ENCODE data around the gene BMERB1.

The BMERB1 gene

DNA sequence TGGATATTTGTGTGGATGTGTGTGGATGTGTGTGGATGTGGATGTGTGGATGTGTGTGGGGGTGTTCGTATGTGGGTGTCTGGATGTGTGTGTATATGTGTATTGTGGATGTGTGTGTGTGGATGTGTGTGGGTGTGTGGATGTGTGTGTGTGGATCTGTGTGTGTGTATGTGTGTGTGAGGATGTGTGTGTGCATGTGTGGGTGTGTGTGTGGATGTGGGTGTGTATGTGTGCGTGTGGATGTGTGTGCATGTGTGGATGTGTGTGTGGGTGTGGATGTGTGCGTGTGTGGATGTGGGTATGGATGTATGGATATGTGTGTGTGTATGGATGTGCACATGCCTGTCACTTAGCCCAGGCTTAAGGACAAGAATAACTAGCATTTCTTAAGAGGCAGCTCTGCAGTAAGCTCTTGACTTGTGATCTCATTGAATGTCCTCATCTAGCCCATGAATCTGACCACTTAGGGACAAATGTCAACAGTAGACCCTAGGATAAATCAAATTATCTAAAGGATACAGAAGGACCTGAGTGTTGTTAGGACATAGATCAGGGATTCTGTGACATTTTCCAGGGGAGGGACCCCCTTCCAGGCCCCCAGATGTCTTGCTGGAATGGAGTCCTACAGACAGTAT lies 83.5 kb downstream of the BMERB1 start:
- no peak for DNase-seq (ENCODE audit: low read depth)
- no peak overlapping the region for H3K4me3 ChIP-seq (ENCODE audit: low read length)
- H3K9me3 ChIP-seq (ENCODE audit: control insufficient read depth, low read length) = no peaks in the 10 kb centered on the region
- H3K27me3 ChIP-seq (replicated peaks; ENCODE audit: control insufficient read depth, insufficient read depth, low read length) = no peaks in the 10 kb centered on the region
- H3K4me1 ChIP-seq (ENCODE audit: control insufficient read depth, insufficient read depth, low read length) = peaks cover 33% of the 10 kb centered on the region
- H3K9ac ChIP-seq (ENCODE audit: low read length) = no peak overlapping the region
- H3K36me3 ChIP-seq (ENCODE audit: control insufficient read depth, insufficient read depth, low read length, severe bottlenecking) = peaks cover 7% of the 10 kb centered on the region

DNA sequence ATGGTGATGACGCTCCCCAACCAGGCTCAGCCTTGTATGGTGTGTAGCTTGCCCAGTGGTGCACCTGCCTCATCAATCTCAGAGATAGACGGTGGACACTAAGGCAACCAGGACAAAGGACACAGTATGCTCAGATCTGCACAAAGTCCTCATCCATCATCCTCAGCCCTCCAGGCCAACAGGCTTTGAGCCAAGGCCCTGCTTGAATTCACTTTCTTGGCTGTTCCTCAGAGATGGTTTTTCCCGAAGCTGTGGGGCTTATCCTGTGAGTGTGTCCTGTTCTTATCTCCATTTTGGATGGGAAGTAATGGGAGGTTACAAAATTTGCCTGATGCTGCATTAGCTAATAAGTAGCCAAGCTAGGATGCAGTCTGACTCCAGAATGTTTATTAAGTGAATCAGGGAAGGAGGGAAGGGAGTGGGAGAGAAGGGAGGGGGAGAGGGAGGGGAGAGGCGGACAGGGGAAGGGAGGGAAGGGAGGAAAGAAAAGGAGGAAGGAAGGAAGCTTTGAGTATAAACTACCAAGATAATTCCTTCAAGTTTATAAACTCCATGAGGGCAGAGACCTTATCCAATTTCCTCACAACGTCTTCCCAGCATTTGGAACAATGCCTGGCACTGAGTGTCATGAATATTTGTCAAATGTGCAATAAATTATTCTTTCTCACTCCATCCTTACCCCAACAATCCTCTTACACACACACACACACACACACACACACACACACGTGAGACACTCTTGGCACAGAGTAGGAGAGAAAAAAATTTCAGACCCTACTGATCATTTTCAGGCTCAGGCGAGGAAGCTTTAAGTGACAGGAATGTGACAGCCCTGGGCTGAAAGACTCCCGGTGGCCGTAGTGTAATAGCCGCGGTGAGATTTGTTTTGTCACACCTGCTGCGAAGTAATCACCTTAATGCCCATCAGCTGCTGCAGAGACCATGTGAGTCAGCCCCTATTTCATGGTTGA lies 84.3 kb downstream of the BMERB1 start:
- H3K36me3 ChIP-seq (ENCODE audit: control insufficient read depth, insufficient read depth, low read length, severe bottlenecking) = peaks cover 7% of the 10 kb centered on the region
- H3K4me1 ChIP-seq (ENCODE audit: control insufficient read depth, insufficient read depth, low read length) = peaks cover 33% of the 10 kb centered on the region
- no peaks in the 10 kb centered on the region for H3K27me3 ChIP-seq (replicated peaks; ENCODE audit: control insufficient read depth, insufficient read depth, low read length)
- no peak overlapping the region for H3K4me3 ChIP-seq (ENCODE audit: low read length)
- no peaks in the 10 kb centered on the region for H3K9me3 ChIP-seq (ENCODE audit: control insufficient read depth, low read length)
- DNase-seq (ENCODE audit: low read depth) = peak; percentile 36
- H3K9ac ChIP-seq (ENCODE audit: low read length) = peak overlapping the region; percentile 21

DNA sequence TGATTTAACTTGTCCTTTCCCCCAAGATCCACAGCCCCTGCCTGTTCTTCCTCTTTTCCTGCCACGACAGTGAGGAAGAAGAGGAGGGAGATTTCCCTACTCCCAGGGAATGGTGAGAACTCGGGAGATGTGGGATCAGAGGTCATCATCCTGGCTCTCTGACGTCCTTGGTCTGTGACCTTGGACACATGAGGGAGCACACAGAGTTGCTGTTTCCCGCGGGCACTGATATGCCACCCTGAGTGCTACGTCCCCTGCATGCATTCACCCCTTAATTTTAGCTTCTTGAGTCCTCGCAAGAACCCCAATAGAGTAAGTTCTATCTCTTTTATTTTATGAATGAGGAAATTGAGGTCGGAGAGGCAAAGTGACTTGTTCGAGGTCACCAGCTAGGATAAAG lies 85.4 kb downstream of the BMERB1 start:
- Histone ChIP-seq H3K36me3 (ENCODE audit: control insufficient read depth, insufficient read depth, low read length, severe bottlenecking) (peaks cover 7% of the 10 kb centered on the region), H3K9me3 (ENCODE audit: control insufficient read depth, low read length) (no peaks in the 10 kb centered on the region), H3K27me3 (replicated peaks; ENCODE audit: control insufficient read depth, insufficient read depth, low read length) (no peaks in the 10 kb centered on the region), H3K4me3 (ENCODE audit: low read length) (no peak overlapping the region), H3K9ac (ENCODE audit: low read length) (no peak overlapping the region), H3K4me1 (ENCODE audit: control insufficient read depth, insufficient read depth, low read length) (peaks cover 33% of the 10 kb centered on the region)
- no peak for DNase-seq (ENCODE audit: low read depth)

DNA sequence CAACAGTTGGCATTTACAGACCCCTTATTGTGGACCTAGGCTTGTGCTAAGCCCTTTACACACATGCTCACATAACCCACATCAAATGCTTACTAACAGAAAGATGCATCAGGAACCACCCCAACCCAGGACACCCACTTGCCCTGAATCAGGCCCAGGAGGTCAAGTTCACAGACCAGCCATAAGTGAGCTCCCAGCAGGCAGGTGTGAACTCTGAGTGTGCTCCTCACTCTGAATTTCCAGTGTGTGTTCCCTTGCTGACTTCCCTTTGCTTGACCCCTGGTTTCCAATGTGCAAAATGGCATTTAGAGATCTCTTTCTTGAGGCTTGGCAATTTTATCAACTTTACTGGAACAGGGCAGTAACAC lies 87.0 kb downstream of the BMERB1 start:
- H3K9me3 ChIP-seq (ENCODE audit: control insufficient read depth, low read length) = no peaks in the 10 kb centered on the region
- H3K27me3 ChIP-seq (replicated peaks; ENCODE audit: control insufficient read depth, insufficient read depth, low read length) = no peaks in the 10 kb centered on the region
- DNase-seq (ENCODE audit: low read depth) = no peak
- H3K36me3 ChIP-seq (ENCODE audit: control insufficient read depth, insufficient read depth, low read length, severe bottlenecking) = no peaks in the 10 kb centered on the region
- peaks cover 33% of the 10 kb centered on the region for H3K4me1 ChIP-seq (ENCODE audit: control insufficient read depth, insufficient read depth, low read length)
- no peak overlapping the region for H3K9ac ChIP-seq (ENCODE audit: low read length)
- no peak overlapping the region for H3K4me3 ChIP-seq (ENCODE audit: low read length)

GRCh38 chr16:15521758-15522509 lies 87.5 kb downstream of the BMERB1 start:
- no peaks in the 10 kb centered on the region for H3K36me3 ChIP-seq (ENCODE audit: control insufficient read depth, insufficient read depth, low read length, severe bottlenecking)
- DNase-seq (ENCODE audit: low read depth) = no peak
- no peaks in the 10 kb centered on the region for H3K27me3 ChIP-seq (replicated peaks; ENCODE audit: control insufficient read depth, insufficient read depth, low read length)
- H3K4me3 ChIP-seq (ENCODE audit: low read length) = peak overlapping the region; percentile 9
- H3K9ac ChIP-seq (ENCODE audit: low read length) = peak overlapping the region; percentile 20
- H3K4me1 ChIP-seq (ENCODE audit: control insufficient read depth, insufficient read depth, low read length) = peaks cover 33% of the 10 kb centered on the region
- H3K9me3 ChIP-seq (ENCODE audit: control insufficient read depth, low read length) = no peaks in the 10 kb centered on the region

DNA sequence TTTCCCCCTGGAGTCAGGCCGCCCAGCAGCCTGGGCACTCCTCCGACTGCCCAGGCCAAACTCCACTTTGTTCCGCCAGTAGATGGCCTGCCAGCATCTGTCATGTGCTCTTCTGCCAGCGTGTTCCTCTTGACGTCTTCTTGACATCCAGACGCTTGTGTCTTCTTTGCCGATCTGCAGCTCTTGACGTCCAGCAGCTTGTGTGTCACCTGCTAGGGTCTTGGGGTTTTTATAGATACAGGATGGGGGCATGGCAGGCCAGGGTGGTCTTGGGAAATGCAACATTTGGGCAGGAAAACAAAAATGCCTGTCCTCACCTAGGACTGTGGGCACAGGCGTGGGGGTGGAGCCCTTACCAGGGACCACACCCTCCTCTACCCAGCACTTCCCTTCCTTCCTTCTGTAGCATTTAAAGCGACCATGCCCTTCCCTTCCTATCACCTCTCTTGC lies 88.7 kb downstream of the BMERB1 start:
- Histone ChIP-seq H3K4me1 (ENCODE audit: control insufficient read depth, insufficient read depth, low read length) (peaks cover 29% of the 10 kb centered on the region), H3K9ac (ENCODE audit: low read length) (no peak overlapping the region), H3K4me3 (ENCODE audit: low read length) (no peak overlapping the region), H3K9me3 (ENCODE audit: control insufficient read depth, low read length) (no peaks in the 10 kb centered on the region), H3K27me3 (replicated peaks; ENCODE audit: control insufficient read depth, insufficient read depth, low read length) (no peaks in the 10 kb centered on the region), H3K36me3 (ENCODE audit: control insufficient read depth, insufficient read depth, low read length, severe bottlenecking) (no peaks in the 10 kb centered on the region)
- no peak for DNase-seq (ENCODE audit: low read depth)

DNA sequence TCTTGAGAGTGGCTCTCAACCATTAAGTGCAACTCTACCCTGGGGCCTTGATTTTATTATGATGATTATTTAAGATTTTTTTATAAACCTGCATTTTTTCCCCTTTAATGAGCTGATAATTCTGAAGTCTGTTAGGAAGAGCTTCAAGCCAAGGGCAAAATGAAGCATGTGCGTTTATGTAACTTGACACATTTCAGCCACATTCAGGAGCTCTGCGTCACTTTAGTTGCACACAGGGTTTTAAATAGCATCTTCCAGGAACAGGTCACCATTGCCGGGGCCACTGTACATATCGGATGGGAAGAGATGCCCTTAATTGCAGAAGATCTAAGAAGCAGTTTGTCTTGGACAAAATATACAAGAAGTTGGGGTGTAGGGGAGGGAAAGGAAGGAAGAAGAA lies 89.6 kb downstream of the BMERB1 start:
- H3K4me1 ChIP-seq (ENCODE audit: control insufficient read depth, insufficient read depth, low read length) = peaks cover 20% of the 10 kb centered on the region
- DNase-seq (ENCODE audit: low read depth) = no peak
- H3K9ac ChIP-seq (ENCODE audit: low read length) = no peak overlapping the region
- H3K9me3 ChIP-seq (ENCODE audit: control insufficient read depth, low read length) = no peaks in the 10 kb centered on the region
- no peak overlapping the region for H3K4me3 ChIP-seq (ENCODE audit: low read length)
- no peaks in the 10 kb centered on the region for H3K36me3 ChIP-seq (ENCODE audit: control insufficient read depth, insufficient read depth, low read length, severe bottlenecking)
- H3K27me3 ChIP-seq (replicated peaks; ENCODE audit: control insufficient read depth, insufficient read depth, low read length) = no peaks in the 10 kb centered on the region

DNA sequence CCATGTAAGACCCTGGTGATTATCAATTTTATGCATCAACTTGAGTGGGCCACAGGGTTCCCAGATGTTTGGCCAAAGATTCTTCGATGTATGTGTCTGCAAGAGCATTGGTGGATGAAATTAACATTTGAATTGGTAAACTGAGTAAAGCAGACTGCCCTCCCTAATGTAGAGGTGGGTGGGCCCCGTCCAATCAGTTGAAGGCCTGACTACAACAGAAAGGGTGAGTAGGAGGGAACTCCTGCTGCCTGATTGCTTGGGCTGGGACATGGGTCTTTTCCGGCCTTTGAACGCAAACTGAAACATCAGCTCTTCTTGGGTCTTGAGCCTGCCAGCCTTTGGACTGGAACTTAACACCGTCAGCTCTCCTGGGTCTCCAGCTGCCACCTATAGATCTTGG lies 90.6 kb downstream of the BMERB1 start:
- Histone ChIP-seq H3K4me3 (ENCODE audit: low read length) (no peak overlapping the region), H3K4me1 (ENCODE audit: control insufficient read depth, insufficient read depth, low read length) (peaks cover 17% of the 10 kb centered on the region), H3K27me3 (replicated peaks; ENCODE audit: control insufficient read depth, insufficient read depth, low read length) (no peaks in the 10 kb centered on the region), H3K36me3 (ENCODE audit: control insufficient read depth, insufficient read depth, low read length, severe bottlenecking) (no peaks in the 10 kb centered on the region), H3K9me3 (ENCODE audit: control insufficient read depth, low read length) (no peaks in the 10 kb centered on the region), H3K9ac (ENCODE audit: low read length) (no peak overlapping the region)
- DNase-seq (ENCODE audit: low read depth) = no peak

GRCh38 chr16:15526097-15526496 lies 91.7 kb downstream of the BMERB1 start:
- Histone ChIP-seq H3K9ac (ENCODE audit: low read length) (no peak overlapping the region), H3K27me3 (replicated peaks; ENCODE audit: control insufficient read depth, insufficient read depth, low read length) (no peaks in the 10 kb centered on the region), H3K9me3 (ENCODE audit: control insufficient read depth, low read length) (no peaks in the 10 kb centered on the region), H3K4me1 (ENCODE audit: control insufficient read depth, insufficient read depth, low read length) (peaks cover 15% of the 10 kb centered on the region), H3K36me3 (ENCODE audit: control insufficient read depth, insufficient read depth, low read length, severe bottlenecking) (no peaks in the 10 kb centered on the region), H3K4me3 (ENCODE audit: low read length) (no peak overlapping the region)
- DNase-seq (ENCODE audit: low read depth) = no peak

DNA sequence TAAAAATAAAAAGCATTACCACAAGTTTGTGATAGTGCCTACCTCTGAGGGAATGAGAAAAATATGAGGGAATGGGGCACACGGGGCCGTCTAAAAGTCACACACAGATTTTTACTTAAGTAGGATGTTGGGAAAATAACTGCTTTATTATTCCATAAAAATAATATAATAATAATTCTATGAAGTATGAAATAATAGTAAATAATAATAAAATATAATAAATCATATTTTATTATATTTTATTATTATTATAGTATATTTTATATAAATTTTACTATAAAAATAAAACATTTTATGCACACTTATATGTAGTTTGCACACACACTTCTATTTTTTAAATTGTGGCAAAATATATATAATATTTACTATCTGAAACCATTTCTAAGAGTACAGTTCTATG lies 92.3 kb downstream of the BMERB1 start:
- Histone ChIP-seq H3K4me3 (ENCODE audit: low read length) (no peak overlapping the region), H3K9me3 (ENCODE audit: control insufficient read depth, low read length) (no peaks in the 10 kb centered on the region), H3K4me1 (ENCODE audit: control insufficient read depth, insufficient read depth, low read length) (peaks cover 8% of the 10 kb centered on the region), H3K27me3 (replicated peaks; ENCODE audit: control insufficient read depth, insufficient read depth, low read length) (no peaks in the 10 kb centered on the region), H3K9ac (ENCODE audit: low read length) (no peak overlapping the region), H3K36me3 (ENCODE audit: control insufficient read depth, insufficient read depth, low read length, severe bottlenecking) (no peaks in the 10 kb centered on the region)
- DNase-seq (ENCODE audit: low read depth) = no peak

GRCh38 chr16:15529673-15530072 lies 95.3 kb downstream of the BMERB1 start:
- H3K36me3 ChIP-seq (ENCODE audit: control insufficient read depth, insufficient read depth, low read length, severe bottlenecking) = peaks cover 3% of the 10 kb centered on the region
- H3K9ac ChIP-seq (ENCODE audit: low read length) = no peak overlapping the region
- no peak overlapping the region for H3K4me3 ChIP-seq (ENCODE audit: low read length)
- no peaks in the 10 kb centered on the region for H3K4me1 ChIP-seq (ENCODE audit: control insufficient read depth, insufficient read depth, low read length)
- DNase-seq (ENCODE audit: low read depth) = no peak
- H3K27me3 ChIP-seq (replicated peaks; ENCODE audit: control insufficient read depth, insufficient read depth, low read length) = no peaks in the 10 kb centered on the region
- no peaks in the 10 kb centered on the region for H3K9me3 ChIP-seq (ENCODE audit: control insufficient read depth, low read length)

All from adipocyte (in vitro differentiated cells).